ENCODE measurements around the gene ROBO1. TPM values are rescaled to one million over a fixed set of nuclear protein-coding genes. Genes with fewer than 3 reads are reported as not detected.

ROBO1 gene
- polyA plus RNA-seq, 1 donor = 16.2 TPM

DNA sequence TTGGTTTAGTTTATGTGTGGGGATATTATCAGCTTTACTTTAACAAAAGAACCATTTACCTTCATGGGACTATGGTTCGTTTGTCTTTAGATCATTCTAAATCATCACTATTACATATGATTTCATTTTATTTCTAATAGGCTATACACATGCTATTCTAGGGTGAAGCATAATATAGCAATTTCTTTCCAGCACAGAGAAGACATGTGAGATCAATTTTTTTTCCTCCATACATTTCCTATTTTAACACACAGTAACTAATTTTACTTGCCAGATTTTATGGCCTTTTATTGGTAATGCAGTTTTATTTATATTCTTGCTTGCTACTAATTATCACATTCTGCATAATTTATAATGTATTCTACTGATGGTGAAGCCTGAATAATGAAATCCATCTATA, 287.1 kb downstream of the ROBO1 start:
- no peaks in the 10 kb centered on the region for H3K9me3 ChIP-seq (ENCODE audit: control insufficient read depth, low read depth, low read length)
- no peak overlapping the region for H3K27ac ChIP-seq (ENCODE audit: low read length)
- no peak for DNase-seq
- 70% methylated on average over 1 of the region's 1 CpG for WGBS (ENCODE audit: insufficient coverage, low lambda C conversion rate)
- no peaks in the 10 kb centered on the region for H3K27me3 ChIP-seq (ENCODE audit: control insufficient read depth, insufficient read depth, low read length)
- no peak overlapping the region for H3K4me3 ChIP-seq (ENCODE audit: low read length)
- no peaks in the 10 kb centered on the region for H3K4me1 ChIP-seq (ENCODE audit: control insufficient read depth, insufficient read depth, low read length)
- H3K36me3 ChIP-seq (ENCODE audit: control insufficient read depth, insufficient read depth, low read length) = no peaks in the 10 kb centered on the region

- H3K27me3 ChIP-seq (ENCODE audit: control insufficient read depth, insufficient read depth, low read length) = no peaks in the 10 kb centered on the region
- H3K4me3 ChIP-seq (ENCODE audit: low read length) = no peak overlapping the region
- no CpG with 5 or more reads among the region's 1 CpG for WGBS (ENCODE audit: insufficient coverage, low lambda C conversion rate)
- H3K9me3 ChIP-seq (ENCODE audit: control insufficient read depth, low read depth, low read length) = no peaks in the 10 kb centered on the region
- H3K4me1 ChIP-seq (ENCODE audit: control insufficient read depth, insufficient read depth, low read length) = no peaks in the 10 kb centered on the region
- DNase-seq = no peak
- no peak overlapping the region for H3K27ac ChIP-seq (ENCODE audit: low read length)
- no peaks in the 10 kb centered on the region for H3K36me3 ChIP-seq (ENCODE audit: control insufficient read depth, insufficient read depth, low read length)
Measured at GRCh38 chr3:79478620-79479019, 289.2 kb downstream of the ROBO1 start.

DNA sequence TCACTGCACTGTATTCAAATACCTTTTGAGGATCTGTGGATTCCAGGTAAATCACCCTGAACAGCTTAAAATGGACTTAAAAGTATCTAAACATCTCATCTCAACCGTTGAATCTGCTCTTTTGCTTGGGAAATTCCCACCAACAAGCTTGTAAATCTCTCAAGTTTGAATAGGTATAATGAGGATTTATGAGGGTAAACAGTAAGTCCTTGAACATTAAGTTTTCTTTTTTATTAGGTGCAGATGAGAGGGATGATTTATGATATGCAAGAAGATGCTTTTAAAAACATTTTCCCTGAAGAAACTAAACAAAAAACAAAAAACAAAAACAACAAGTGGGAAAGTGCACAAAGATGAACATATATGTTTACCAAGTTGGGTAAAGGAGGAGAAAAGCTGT, 290.6 kb downstream of the ROBO1 start:
- Histone ChIP-seq H3K27ac (ENCODE audit: low read length) (no peak overlapping the region), H3K36me3 (ENCODE audit: control insufficient read depth, insufficient read depth, low read length) (no peaks in the 10 kb centered on the region), H3K27me3 (ENCODE audit: control insufficient read depth, insufficient read depth, low read length) (no peaks in the 10 kb centered on the region), H3K9me3 (ENCODE audit: control insufficient read depth, low read depth, low read length) (no peaks in the 10 kb centered on the region), H3K4me3 (ENCODE audit: low read length) (no peak overlapping the region), H3K4me1 (ENCODE audit: control insufficient read depth, insufficient read depth, low read length) (no peaks in the 10 kb centered on the region)
- no peak for DNase-seq
- no CpG with 5 or more reads among the region's 1 CpG for WGBS (ENCODE audit: insufficient coverage, low lambda C conversion rate)

- no peaks in the 10 kb centered on the region for H3K9me3 ChIP-seq (ENCODE audit: control insufficient read depth, low read depth, low read length)
- no peak overlapping the region for H3K4me3 ChIP-seq (ENCODE audit: low read length)
- H3K36me3 ChIP-seq (ENCODE audit: control insufficient read depth, insufficient read depth, low read length) = no peaks in the 10 kb centered on the region
- no peaks in the 10 kb centered on the region for H3K4me1 ChIP-seq (ENCODE audit: control insufficient read depth, insufficient read depth, low read length)
- WGBS (ENCODE audit: insufficient coverage, low lambda C conversion rate) = 100% methylated on average over 1 of the region's 2 CpGs
- no peak for DNase-seq
- H3K27ac ChIP-seq (ENCODE audit: low read length) = no peak overlapping the region
- H3K27me3 ChIP-seq (ENCODE audit: control insufficient read depth, insufficient read depth, low read length) = no peaks in the 10 kb centered on the region
Measured at GRCh38 chr3:79473993-79474392, 293.8 kb downstream of the ROBO1 start.

DNA sequence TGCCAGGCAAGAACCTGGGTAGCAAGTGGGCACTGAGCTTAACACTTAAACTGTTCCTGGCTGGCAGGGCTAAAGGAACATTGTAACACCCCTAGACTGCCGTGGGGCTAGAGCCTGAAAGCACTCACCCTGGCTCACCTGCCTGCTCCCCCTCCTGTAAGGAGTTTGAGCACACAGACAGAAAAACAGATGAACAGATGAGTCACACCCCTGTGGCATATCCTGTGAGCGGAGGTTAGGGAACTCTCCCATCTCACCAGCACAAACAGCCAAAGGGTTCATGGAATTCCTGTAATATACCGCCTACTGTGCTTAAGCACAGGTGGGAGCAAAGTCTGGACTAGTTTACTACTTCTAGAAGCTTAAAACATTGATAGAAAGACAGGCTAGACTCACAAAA, 300.1 kb downstream of the ROBO1 start:
- no peaks in the 10 kb centered on the region for H3K36me3 ChIP-seq (ENCODE audit: control insufficient read depth, insufficient read depth, low read length)
- no CpG with 5 or more reads among the region's 3 CpGs for WGBS (ENCODE audit: insufficient coverage, low lambda C conversion rate)
- no peak for DNase-seq

DNA sequence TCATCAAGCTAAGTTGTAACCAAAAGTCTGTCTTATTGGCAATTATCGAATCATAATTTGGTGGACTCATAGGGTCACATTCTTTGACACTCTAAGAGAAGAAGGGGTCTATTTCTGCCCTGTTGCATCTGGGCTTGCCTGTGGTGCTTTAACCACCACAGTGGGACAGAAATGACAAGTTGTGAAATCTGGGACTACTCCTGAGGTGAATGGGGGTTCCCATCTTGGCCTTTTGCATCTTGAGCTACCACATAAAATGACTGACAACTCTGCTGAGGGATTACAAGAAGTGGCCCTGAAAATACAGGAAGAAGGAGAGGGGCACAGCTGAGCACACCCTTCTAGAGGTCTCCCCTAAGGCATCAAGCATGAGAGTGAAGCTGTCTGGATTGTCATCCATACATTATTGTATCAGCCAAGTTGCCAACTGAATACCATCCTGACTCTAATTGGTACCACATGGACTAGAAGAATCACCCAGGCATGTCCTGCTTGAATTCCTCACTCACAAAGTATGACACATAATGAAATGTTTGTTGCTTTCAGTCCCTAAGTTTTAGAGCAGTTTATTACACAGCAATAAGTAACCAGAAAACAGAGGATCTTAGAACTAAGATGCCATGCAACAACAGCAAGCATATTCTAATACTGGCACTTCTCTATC, 306.5 kb downstream of the ROBO1 start:
- no peaks in the 10 kb centered on the region for H3K36me3 ChIP-seq (ENCODE audit: control insufficient read depth, insufficient read depth, low read length)
- no peaks in the 10 kb centered on the region for H3K9me3 ChIP-seq (ENCODE audit: control insufficient read depth, low read depth, low read length)
- no peak overlapping the region for H3K27ac ChIP-seq (ENCODE audit: low read length)
- no peaks in the 10 kb centered on the region for H3K4me1 ChIP-seq (ENCODE audit: control insufficient read depth, insufficient read depth, low read length)
- DNase-seq = no peak
- H3K4me3 ChIP-seq (ENCODE audit: low read length) = no peak overlapping the region
- H3K27me3 ChIP-seq (ENCODE audit: control insufficient read depth, insufficient read depth, low read length) = no peaks in the 10 kb centered on the region
- 100% methylated on average over 1 of the region's 1 CpG for WGBS (ENCODE audit: insufficient coverage, low lambda C conversion rate)

More for the DNA sequence above, 300.1 kb downstream of the ROBO1 start:
- Histone ChIP-seq H3K27me3 (ENCODE audit: control insufficient read depth, insufficient read depth, low read length) (no peaks in the 10 kb centered on the region), H3K27ac (ENCODE audit: low read length) (no peak overlapping the region), H3K4me1 (ENCODE audit: control insufficient read depth, insufficient read depth, low read length) (no peaks in the 10 kb centered on the region), H3K9me3 (ENCODE audit: control insufficient read depth, low read depth, low read length) (no peaks in the 10 kb centered on the region), H3K4me3 (ENCODE audit: low read length) (no peak overlapping the region)

- 80% methylated on average over 1 of the region's 2 CpGs for WGBS (ENCODE audit: insufficient coverage, low lambda C conversion rate)
Measured at GRCh38 chr3:79453600-79453999, 314.2 kb downstream of the ROBO1 start.

DNA sequence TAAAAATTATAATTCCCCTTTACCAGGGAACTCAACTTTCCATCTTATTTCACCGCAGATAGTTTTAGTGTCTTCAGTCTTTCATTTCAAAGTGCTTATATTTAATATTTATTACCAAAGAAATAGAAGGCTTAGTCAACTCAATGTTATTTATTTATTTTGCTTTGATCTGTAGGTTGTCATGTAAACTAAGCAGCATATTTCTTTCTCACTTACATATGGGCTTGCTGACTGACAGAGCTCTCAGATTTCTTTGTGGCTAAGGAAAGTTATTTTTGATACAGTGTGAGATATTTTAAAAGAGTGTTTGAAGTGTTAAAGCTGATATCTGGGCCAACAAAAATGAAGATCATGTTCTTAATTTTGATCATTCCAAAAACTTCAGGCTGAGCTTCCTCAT, 331.4 kb downstream of the ROBO1 start:
- Histone ChIP-seq H3K27me3 (ENCODE audit: control insufficient read depth, insufficient read depth, low read length) (no peaks in the 10 kb centered on the region), H3K27ac (ENCODE audit: low read length) (no peak overlapping the region), H3K4me1 (ENCODE audit: control insufficient read depth, insufficient read depth, low read length) (no peaks in the 10 kb centered on the region), H3K9me3 (ENCODE audit: control insufficient read depth, low read depth, low read length) (no peaks in the 10 kb centered on the region), H3K4me3 (ENCODE audit: low read length) (no peak overlapping the region), H3K36me3 (ENCODE audit: control insufficient read depth, insufficient read depth, low read length) (no peaks in the 10 kb centered on the region)
- WGBS (ENCODE audit: insufficient coverage, low lambda C conversion rate) = 100% methylated on average over 1 of the region's 1 CpG
- DNase-seq = no peak

More at GRCh38 chr3:79453600-79453999, 314.2 kb downstream of the ROBO1 start:
- Histone ChIP-seq H3K27ac (ENCODE audit: low read length) (no peak overlapping the region), H3K36me3 (ENCODE audit: control insufficient read depth, insufficient read depth, low read length) (no peaks in the 10 kb centered on the region), H3K27me3 (ENCODE audit: control insufficient read depth, insufficient read depth, low read length) (no peaks in the 10 kb centered on the region), H3K4me1 (ENCODE audit: control insufficient read depth, insufficient read depth, low read length) (no peaks in the 10 kb centered on the region), H3K4me3 (ENCODE audit: low read length) (no peak overlapping the region), H3K9me3 (ENCODE audit: control insufficient read depth, low read depth, low read length) (no peaks in the 10 kb centered on the region)
- DNase-seq = no peak

- no peaks in the 10 kb centered on the region for H3K27me3 ChIP-seq (ENCODE audit: control insufficient read depth, insufficient read depth, low read length)
- no peaks in the 10 kb centered on the region for H3K36me3 ChIP-seq (ENCODE audit: control insufficient read depth, insufficient read depth, low read length)
- DNase-seq = no peak
- WGBS (ENCODE audit: insufficient coverage, low lambda C conversion rate) = 100% methylated on average over 1 of the region's 5 CpGs
- no peak overlapping the region for H3K27ac ChIP-seq (ENCODE audit: low read length)
- no peaks in the 10 kb centered on the region for H3K4me1 ChIP-seq (ENCODE audit: control insufficient read depth, insufficient read depth, low read length)
- H3K9me3 ChIP-seq (ENCODE audit: control insufficient read depth, low read depth, low read length) = no peaks in the 10 kb centered on the region
- H3K4me3 ChIP-seq (ENCODE audit: low read length) = no peak overlapping the region
Measured at GRCh38 chr3:79427081-79427480, 340.7 kb downstream of the ROBO1 start.

DNA sequence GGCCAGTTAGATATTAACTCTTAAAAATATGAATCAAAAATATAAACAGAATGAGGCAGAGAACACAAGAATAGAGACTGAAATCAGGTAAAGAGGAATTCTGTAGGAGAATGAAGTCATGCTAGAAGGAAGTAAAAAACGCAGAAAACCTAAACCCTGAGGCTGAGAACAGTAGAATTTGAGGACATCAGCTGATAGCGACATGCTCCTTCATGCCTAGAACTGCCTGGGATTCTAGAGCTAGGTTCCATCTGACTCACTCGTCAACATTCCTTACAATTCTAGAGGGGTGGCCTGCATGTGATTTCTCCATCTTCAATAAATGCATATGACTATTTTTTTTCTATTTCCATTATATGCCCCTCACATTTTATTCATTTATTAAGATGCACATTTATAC, 343.0 kb downstream of the ROBO1 start:
- no peak overlapping the region for H3K27ac ChIP-seq (ENCODE audit: low read length)
- H3K27me3 ChIP-seq (ENCODE audit: control insufficient read depth, insufficient read depth, low read length) = no peaks in the 10 kb centered on the region
- WGBS (ENCODE audit: insufficient coverage, low lambda C conversion rate) = no CpG with 5 or more reads among the region's 3 CpGs
- H3K4me3 ChIP-seq (ENCODE audit: low read length) = no peak overlapping the region
- no peaks in the 10 kb centered on the region for H3K36me3 ChIP-seq (ENCODE audit: control insufficient read depth, insufficient read depth, low read length)
- H3K4me1 ChIP-seq (ENCODE audit: control insufficient read depth, insufficient read depth, low read length) = no peaks in the 10 kb centered on the region
- DNase-seq = no peak
- no peaks in the 10 kb centered on the region for H3K9me3 ChIP-seq (ENCODE audit: control insufficient read depth, low read depth, low read length)

- no peak for DNase-seq
- Histone ChIP-seq H3K27me3 (ENCODE audit: control insufficient read depth, insufficient read depth, low read length) (no peaks in the 10 kb centered on the region), H3K36me3 (ENCODE audit: control insufficient read depth, insufficient read depth, low read length) (no peaks in the 10 kb centered on the region), H3K27ac (ENCODE audit: low read length) (no peak overlapping the region), H3K4me3 (ENCODE audit: low read length) (no peak overlapping the region), H3K9me3 (ENCODE audit: control insufficient read depth, low read depth, low read length) (no peaks in the 10 kb centered on the region), H3K4me1 (ENCODE audit: control insufficient read depth, insufficient read depth, low read length) (no peaks in the 10 kb centered on the region)
- no CpG with 5 or more reads among the region's 5 CpGs for WGBS (ENCODE audit: insufficient coverage, low lambda C conversion rate)
Measured at GRCh38 chr3:79423417-79423816, 344.4 kb downstream of the ROBO1 start.
